ENCODE results near the gene TBX4. TPM values are rescaled to one million over a fixed set of nuclear protein-coding genes. Genes with fewer than 3 reads are reported as not detected.

Gene TBX4
- total and polyA plus RNA-seq, 2 experiments from 2014 or later, result not detected

GRCh38 chr17:61469949-61470348 lies 17.7 kb downstream of the TBX4 start (continued):
- TF ChIP-seq ZNF462 (CRISPR knock-in tag; IDR thresholded peaks at IDR 0.05), result no peak

- ATAC-seq (peak; percentile 30), DNase-seq (ENCODE audit: low spot score) (peak; percentile 39)
- 0 out of 2 replicates have a peak overlapping the region, but pooled peaks have one; percentile 66 for H2AFZ ChIP-seq
- no peak overlapping the region for H3K27ac Mint-ChIP-seq
- H3K4me3 Mint-ChIP-seq, result no peak overlapping the region
- peaks cover 41% of the 10 kb centered on the region for H3K27me3 ChIP-seq (ENCODE audit: insufficient read depth)
- no peaks in the 10 kb centered on the region for H3F3A ChIP-seq (replicated peaks; ENCODE audit: low read depth)
- H3K79me2 ChIP-seq (replicated peaks; ENCODE audit: insufficient read depth), result no peaks in the 10 kb centered on the region
- no peaks in the 10 kb centered on the region for H3K36me3 Mint-ChIP-seq (ENCODE audit: low read depth)
- no peak overlapping the region for H3K4me3 ChIP-seq
- no peaks in the 10 kb centered on the region for H4K20me1 ChIP-seq (replicated peaks; ENCODE audit: insufficient read depth)
- no peaks in the 10 kb centered on the region for H3K36me3 ChIP-seq (ENCODE audit: insufficient read depth)
- peaks cover 10% of the 10 kb centered on the region for H3K4me1 ChIP-seq (ENCODE audit: insufficient read depth)
- H3K9me3 Mint-ChIP-seq, result no peaks in the 10 kb centered on the region; the same call in 2 of the 3 replicates
- peaks cover 40% of the 10 kb centered on the region for H3K27me3 Mint-ChIP-seq (ENCODE audit: insufficient read depth, low read depth, poor library complexity)
- H3K27ac ChIP-seq (ENCODE audit: low read depth), result no peak overlapping the region
- no peak overlapping the region for H3K4me2 ChIP-seq
- peaks cover 15% of the 10 kb centered on the region; the same call in 2 of the 3 replicates for H3K4me1 Mint-ChIP-seq
- no peaks in the 10 kb centered on the region for H3K9me2 ChIP-seq (ENCODE audit: insufficient read depth)
- TF ChIP-seq ETS1 (IDR thresholded peaks at IDR 0.05) (no peak), ZNF114 (CRISPR knock-in tag; IDR thresholded peaks at IDR 0.05) (no peak), NANOG (IDR thresholded peaks at IDR 0.05; ENCODE audit: borderline replicate concordance) (no peak), EZH2phosphoT487 (IDR thresholded peaks at IDR 0.05; ENCODE audit: unreplicated experiment) (no peak), CTCF (conservative IDR thresholded peaks at IDR 0.05; ENCODE audit: low read depth in 2 of 2) (no peak), STAT1 (IDR thresholded peaks at IDR 0.05; ENCODE audit: unreplicated experiment) (no peak), CREB1 (CRISPR knock-in tag; IDR thresholded peaks at IDR 0.05; ENCODE audit: low read depth) (no peak)
Measured at GRCh38 chr17:61470530-61471136, 18.4 kb downstream of the TBX4 start.

All from GM23338 (cell line).